Measurements from ENCODE around the gene MYL5.

DNA sequence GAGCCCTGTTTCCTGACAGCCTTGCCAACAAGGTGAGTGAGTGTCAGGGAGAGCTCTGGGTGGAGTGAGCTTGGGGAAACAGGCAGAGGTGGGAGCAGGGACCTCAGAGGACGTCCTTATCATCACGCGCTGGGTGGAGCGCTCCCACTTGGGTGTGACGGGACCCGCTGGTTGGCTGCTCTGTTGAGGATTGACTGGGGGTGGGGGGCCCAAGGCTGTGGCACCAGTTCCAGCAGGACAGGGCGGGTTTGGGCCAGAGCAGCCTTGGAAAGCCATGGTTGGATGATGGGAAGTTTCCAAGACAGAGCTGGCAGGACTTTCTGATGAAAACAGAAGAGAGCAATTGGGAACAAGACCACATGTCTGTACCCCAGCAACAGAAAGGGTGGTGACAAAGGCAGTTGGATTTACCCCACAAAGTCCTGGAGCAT lies 28.3 kb downstream of the MYL5 start:
- TF ChIP-seq, protein P1, sequence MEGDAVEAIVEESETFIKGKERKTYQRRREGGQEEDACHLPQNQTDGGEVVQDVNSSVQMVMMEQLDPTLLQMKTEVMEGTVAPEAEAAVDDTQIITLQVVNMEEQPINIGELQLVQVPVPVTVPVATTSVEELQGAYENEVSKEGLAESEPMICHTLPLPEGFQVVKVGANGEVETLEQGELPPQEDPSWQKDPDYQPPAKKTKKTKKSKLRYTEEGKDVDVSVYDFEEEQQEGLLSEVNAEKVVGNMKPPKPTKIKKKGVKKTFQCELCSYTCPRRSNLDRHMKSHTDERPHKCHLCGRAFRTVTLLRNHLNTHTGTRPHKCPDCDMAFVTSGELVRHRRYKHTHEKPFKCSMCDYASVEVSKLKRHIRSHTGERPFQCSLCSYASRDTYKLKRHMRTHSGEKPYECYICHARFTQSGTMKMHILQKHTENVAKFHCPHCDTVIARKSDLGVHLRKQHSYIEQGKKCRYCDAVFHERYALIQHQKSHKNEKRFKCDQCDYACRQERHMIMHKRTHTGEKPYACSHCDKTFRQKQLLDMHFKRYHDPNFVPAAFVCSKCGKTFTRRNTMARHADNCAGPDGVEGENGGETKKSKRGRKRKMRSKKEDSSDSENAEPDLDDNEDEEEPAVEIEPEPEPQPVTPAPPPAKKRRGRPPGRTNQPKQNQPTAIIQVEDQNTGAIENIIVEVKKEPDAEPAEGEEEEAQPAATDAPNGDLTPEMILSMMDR (IDR thresholded peaks at IDR 0.05) = no peak
- no peak for TF ChIP-seq POLR2A (IDR thresholded peaks at IDR 0.05)
